Measurements from ENCODE around the gene RPS10.

DNA sequence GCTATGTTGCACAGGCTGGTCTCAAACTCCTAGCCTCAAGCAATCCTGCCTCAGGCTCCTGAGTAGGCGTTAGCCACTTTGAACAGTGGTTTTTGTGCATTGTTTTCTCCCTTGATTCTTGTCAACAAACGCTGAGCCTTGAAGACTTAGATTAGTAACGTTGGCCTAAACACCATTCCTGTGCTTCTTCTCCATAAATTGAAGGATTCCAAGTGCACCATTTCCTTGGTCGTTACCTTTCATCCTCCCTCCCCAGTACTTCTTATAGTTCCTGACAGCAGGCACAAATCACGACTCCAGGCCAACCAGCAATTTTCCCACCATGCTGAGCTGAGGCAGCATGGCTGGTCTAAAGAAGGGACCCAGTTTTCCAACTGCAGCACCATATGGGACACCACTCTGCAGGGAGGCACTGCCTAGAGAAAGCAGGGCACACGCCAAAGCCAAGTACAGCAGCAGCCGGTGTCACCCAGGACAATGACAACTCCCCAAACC, 8.9 kb downstream of the RPS10 start:
- TF ChIP-seq, protein P1, sequence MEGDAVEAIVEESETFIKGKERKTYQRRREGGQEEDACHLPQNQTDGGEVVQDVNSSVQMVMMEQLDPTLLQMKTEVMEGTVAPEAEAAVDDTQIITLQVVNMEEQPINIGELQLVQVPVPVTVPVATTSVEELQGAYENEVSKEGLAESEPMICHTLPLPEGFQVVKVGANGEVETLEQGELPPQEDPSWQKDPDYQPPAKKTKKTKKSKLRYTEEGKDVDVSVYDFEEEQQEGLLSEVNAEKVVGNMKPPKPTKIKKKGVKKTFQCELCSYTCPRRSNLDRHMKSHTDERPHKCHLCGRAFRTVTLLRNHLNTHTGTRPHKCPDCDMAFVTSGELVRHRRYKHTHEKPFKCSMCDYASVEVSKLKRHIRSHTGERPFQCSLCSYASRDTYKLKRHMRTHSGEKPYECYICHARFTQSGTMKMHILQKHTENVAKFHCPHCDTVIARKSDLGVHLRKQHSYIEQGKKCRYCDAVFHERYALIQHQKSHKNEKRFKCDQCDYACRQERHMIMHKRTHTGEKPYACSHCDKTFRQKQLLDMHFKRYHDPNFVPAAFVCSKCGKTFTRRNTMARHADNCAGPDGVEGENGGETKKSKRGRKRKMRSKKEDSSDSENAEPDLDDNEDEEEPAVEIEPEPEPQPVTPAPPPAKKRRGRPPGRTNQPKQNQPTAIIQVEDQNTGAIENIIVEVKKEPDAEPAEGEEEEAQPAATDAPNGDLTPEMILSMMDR (conservative IDR thresholded peaks at IDR 0.05; ENCODE audit: low read depth, low read length) = no peak
- no peak for TF ChIP-seq EZH2 (IDR thresholded peaks at IDR 0.05; ENCODE audit: borderline replicate concordance, low read depth, low read length, poor library complexity, severe bottlenecking)

All from A673 (cell line).